MM.1S (cell line): ENCODE data around the gene PSKH1.

ENCODE experiments used
- DNase-seq: peaks from one replicate; pipeline ENCODE4 v3.0.0-alpha.2; 2015
- H2AFZ ChIP-seq: fragments of 300-600 bp; sonication (generic); 2 replicates; pipeline ENCODE4 v1.6.0; 2016; ENCODE audit warnings: antibody characterized with exemption, low read length
- H3F3A ChIP-seq: fragments of 300-600 bp; sonication (generic); 2 replicates; pipeline ENCODE4 v1.6.1; 2016; ENCODE audit warnings: mild to moderate bottlenecking, antibody characterized with exemption, low read length, moderate library complexity, mixed read lengths; ENCODE audit not compliant: insufficient read depth
- H3K27ac ChIP-seq: fragments of 300-600 bp; sonication (generic); 2 replicates; pipeline ENCODE4 v1.5.1; 2016; ENCODE audit warnings: mild to moderate bottlenecking, low read length
- H3K27me3 ChIP-seq: fragments of 300-600 bp; sonication (generic); replicated peaks from 2 replicates; pipeline ENCODE4 v1.6.0; 2016; ENCODE audit warnings: low read length; ENCODE audit not compliant: insufficient read depth
- H3K36me3 ChIP-seq: fragments of 300-600 bp; sonication (generic); replicated peaks from 2 replicates; pipeline ENCODE4 v1.6.1; 2016; ENCODE audit warnings: mild to moderate bottlenecking, low read length, mixed read lengths; ENCODE audit not compliant: insufficient read depth
- H3K4me1 ChIP-seq: fragments of 300-600 bp; sonication (generic); 2 replicates; pipeline ENCODE4 v1.6.1; 2016; ENCODE audit warnings: low read length, mixed read lengths
- H3K4me2 ChIP-seq: fragments of 300-600 bp; sonication (generic); 2 replicates; pipeline ENCODE4 v1.6.0; 2016; ENCODE audit warnings: low read depth, low read length
- H3K4me3 ChIP-seq: fragments of 300-600 bp; sonication (generic); 2 replicates; pipeline ENCODE4 v1.5.1; 2016; ENCODE audit warnings: low read length, mixed read lengths
- H3K79me2 ChIP-seq: fragments of 300-600 bp; sonication (generic); 2 replicates; pipeline ENCODE4 v1.6.1; 2016; ENCODE audit warnings: mixed run types, low read length, mixed read lengths
- H3K9ac ChIP-seq: fragments of 300-600 bp; sonication (generic); 2 replicates; pipeline ENCODE4 v1.6.1; 2016; ENCODE audit warnings: low read length, mixed read lengths
- H3K9me2 ChIP-seq: fragments of 300-600 bp; sonication (generic); replicated peaks from 2 replicates; pipeline ENCODE4 v1.6.1; 2016; ENCODE audit warnings: mild to moderate bottlenecking, low read length, mixed read lengths; ENCODE audit not compliant: insufficient read depth
- H3K9me3 ChIP-seq: fragments of 300-600 bp; sonication (generic); replicated peaks from 2 replicates; pipeline ENCODE4 v1.6.1; 2016; ENCODE audit warnings: mild to moderate bottlenecking, low read length, mixed read lengths; ENCODE audit not compliant: insufficient read depth
- H4K20me1 ChIP-seq: fragments of 300-600 bp; sonication (generic); 2 replicates; pipeline ENCODE4 v1.6.1; 2016; ENCODE audit warnings: mild to moderate bottlenecking, low read length, moderate library complexity, mixed read lengths; ENCODE audit not compliant: insufficient read depth
- CTCF ChIP-seq: fragments of 300-600 bp; sonication (generic); IDR thresholded peaks from 2 replicates; pipeline ENCODE4 v1.5.1; 2016; ENCODE audit warnings: antibody characterized with exemption, low read length, mixed read lengths
- EZH2 ChIP-seq: fragments of 300-600 bp; sonication (generic); optimal IDR thresholded peaks from 2 replicates; pipeline ENCODE3; 2017; ENCODE audit warnings: low read depth, mild to moderate bottlenecking, antibody characterized with exemption, low read length, mixed read lengths
- EZH2phosphoT487 ChIP-seq: fragments of 300-600 bp; sonication (generic); IDR thresholded peaks from 2 replicates; pipeline ENCODE4 v1.6.1; 2018; ENCODE audit warnings: antibody characterized with exemption, low read length

The PSKH1 gene

GRCh38 chr16:67892899-67893742 lies at the start of gene PSKH1:
PSKH1 (plus strand) TSS chr16:67893254; CDS start chr16:67908750, 15,496 bp downstream.
- H3K79me2 ChIP-seq, result peaks cover 45% of the 10 kb centered on the region
- TF ChIP-seq EZH2phosphoT487, result no peak
- no peak for TF ChIP-seq CTCF
- no peak for TF ChIP-seq EZH2
- H3K4me3 ChIP-seq, result peak within 1 kb of the TSS; percentile 94
- 0 out of 2 replicates have a peak, but pooled peaks cover 6% of the 10 kb centered on the region for H3K4me1 ChIP-seq
- H3K9ac ChIP-seq, result peak within 1 kb of the TSS; percentile 96
- no peaks in the 10 kb centered on the region for H3K27me3 ChIP-seq
- peak within 1 kb of the TSS; percentile 64 for H2AFZ ChIP-seq
- H3F3A ChIP-seq, result no peaks in the 10 kb centered on the region
- no peaks in the 10 kb centered on the region for H3K9me3 ChIP-seq
- H3K27ac ChIP-seq, result peak within 1 kb of the TSS; percentile 57; the same call in 1 of the 2 replicates
- H3K4me2 ChIP-seq, result peak within 1 kb of the TSS; percentile 82
- H3K36me3 ChIP-seq, result no peaks in the 10 kb centered on the region
- peak; percentile 97 for DNase-seq
- no peaks in the 10 kb centered on the region for H3K9me2 ChIP-seq
- H4K20me1 ChIP-seq, result no peaks in the 10 kb centered on the region

DNA sequence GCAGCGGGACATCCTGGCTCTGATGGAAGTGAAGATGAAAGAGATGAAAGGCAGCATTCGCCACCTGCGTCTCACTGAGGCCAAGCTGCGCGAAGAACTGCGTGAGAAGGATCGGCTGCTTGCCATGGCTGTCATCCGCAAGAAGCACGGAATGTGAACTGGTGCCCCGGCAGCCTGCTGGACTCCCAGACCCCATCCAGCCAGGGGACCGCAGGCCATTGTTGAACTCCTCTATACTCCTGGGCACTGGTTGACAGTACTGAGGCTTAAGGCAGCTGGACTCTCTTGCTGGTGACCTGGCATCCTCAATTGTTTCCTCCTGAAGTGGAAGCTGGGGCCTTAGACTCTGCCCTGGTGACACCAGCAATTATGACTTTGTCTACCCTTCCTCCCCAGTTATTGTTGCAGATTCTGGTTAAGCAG lies 49.7 kb upstream of the PSKH1 start:
- Histone ChIP-seq H4K20me1 (no peaks in the 10 kb centered on the region), H3K27me3 (no peaks in the 10 kb centered on the region), H3K4me2 (peak overlapping the region; percentile 97), H3K9me3 (no peaks in the 10 kb centered on the region), H3K36me3 (no peaks in the 10 kb centered on the region), H3K79me2 (peaks cover 52% of the 10 kb centered on the region), H3K9me2 (no peaks in the 10 kb centered on the region), H3K9ac (peak overlapping the region; percentile 38; the same call in 1 of the 2 replicates), H3K4me3 (peak overlapping the region; percentile 83), H2AFZ (peak overlapping the region; percentile 82; the same call in 1 of the 2 replicates), H3K4me1 (peaks cover 25% of the 10 kb centered on the region), H3F3A (peaks cover 33% of the 10 kb centered on the region), H3K27ac (no peak overlapping the region; the same call in 1 of the 2 replicates)
- DNase-seq, result no peak
- TF ChIP-seq EZH2phosphoT487 (no peak), EZH2 (no peak), CTCF (no peak)

DNA sequence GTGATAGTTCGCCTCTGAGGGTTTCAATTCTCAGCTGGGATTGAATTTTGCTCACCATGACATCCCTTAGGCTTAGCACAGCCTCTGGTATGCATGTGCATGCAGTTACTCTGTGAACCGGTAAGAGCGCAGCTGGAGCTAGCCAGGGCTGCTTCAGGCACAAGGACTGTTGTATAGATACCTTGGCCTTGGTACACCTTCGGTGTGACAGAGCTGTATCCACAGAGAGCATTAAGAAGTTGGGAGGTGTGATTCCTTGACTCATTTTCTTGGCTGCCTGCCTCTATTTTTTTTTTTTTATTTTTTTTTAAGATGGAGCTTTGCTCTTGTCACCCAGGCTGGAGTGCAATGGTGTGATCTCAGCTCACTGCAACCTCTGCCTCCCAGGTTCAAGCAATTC lies 48.6 kb upstream of the PSKH1 start:
- H3K36me3 ChIP-seq, result no peaks in the 10 kb centered on the region
- TF ChIP-seq EZH2 (no peak), CTCF (no peak), EZH2phosphoT487 (no peak)
- no peak overlapping the region for H2AFZ ChIP-seq
- H3F3A ChIP-seq, result peaks cover 33% of the 10 kb centered on the region
- no peaks in the 10 kb centered on the region for H3K9me3 ChIP-seq
- H3K4me3 ChIP-seq, result no peak overlapping the region
- H4K20me1 ChIP-seq, result no peaks in the 10 kb centered on the region
- DNase-seq, result no peak
- peaks cover 25% of the 10 kb centered on the region for H3K4me1 ChIP-seq
- H3K4me2 ChIP-seq, result 0 out of 2 replicates have a peak overlapping the region, but pooled peaks have one; percentile 97
- H3K9ac ChIP-seq, result no peak overlapping the region
- H3K79me2 ChIP-seq, result peaks cover 64% of the 10 kb centered on the region
- no peaks in the 10 kb centered on the region for H3K27me3 ChIP-seq
- H3K9me2 ChIP-seq, result no peaks in the 10 kb centered on the region
- H3K27ac ChIP-seq, result no peak overlapping the region
